Measurements from ENCODE around the gene IL24.
"Not testable (repeated sequence)": the region's sequence is repeated elsewhere in the genome, so short reads cannot be mapped to it uniquely, and the experiment has no call there.

IL24 gene

DNA sequence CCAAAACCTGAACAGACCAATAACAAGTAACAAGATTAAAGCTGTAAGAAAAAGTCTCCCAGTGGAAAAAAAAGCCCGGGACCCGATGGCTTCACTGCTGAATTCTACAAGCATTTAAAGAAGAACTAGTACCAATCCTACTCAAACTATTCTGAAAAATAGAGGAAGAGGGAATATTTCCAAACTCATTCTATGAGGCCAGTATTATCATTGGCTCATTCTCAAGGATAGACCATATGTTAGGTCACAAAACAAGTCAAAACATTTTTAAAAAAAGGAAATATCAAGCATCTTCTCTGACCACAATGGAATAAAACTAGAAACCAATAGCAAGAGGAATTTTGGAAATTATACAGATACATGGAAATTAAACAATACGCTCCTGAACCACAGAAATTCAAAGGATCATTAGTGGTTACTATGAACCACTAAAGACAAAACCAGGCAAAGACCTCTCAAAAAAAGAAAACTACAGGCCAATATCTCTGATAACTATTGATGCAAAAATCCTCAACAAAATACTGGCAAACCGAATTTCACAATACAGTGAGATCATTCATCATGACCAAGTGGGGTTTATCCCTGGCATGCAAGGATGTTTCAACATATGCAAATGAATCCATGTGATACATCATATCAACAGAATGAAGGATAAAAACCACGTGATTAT is 45.8 kb upstream of the IL24 start:
- Histone ChIP-seq H3K4me2 (ENCODE audit: insufficient read depth, low read length) (no peak overlapping the region), H3K9ac (ENCODE audit: low read depth, low read length) (no peak overlapping the region), H3K4me1 (ENCODE audit: insufficient read depth, low read length) (no peaks in the 10 kb centered on the region), H4K20me1 (ENCODE audit: insufficient read depth, low read length) (no peaks in the 10 kb centered on the region), H3K4me3 (ENCODE audit: low read depth in 1 of 2, low read length in 2 of 2) (no peak overlapping the region), H3K27ac (ENCODE audit: low read length) (no peak overlapping the region), H3K36me3 (ENCODE audit: insufficient read depth, low read length) (no peaks in the 10 kb centered on the region), H3K79me2 (ENCODE audit: insufficient read depth, low read length) (no peaks in the 10 kb centered on the region), H3K9me3 (ENCODE audit: insufficient read depth, low read length, severe bottlenecking) (no peaks in the 10 kb centered on the region), H3K27me3 (ENCODE audit: insufficient read depth, low read length, poor library complexity) (no peaks in the 10 kb centered on the region), H2AFZ (ENCODE audit: low read depth, low read length) (no peak overlapping the region)
- TF ChIP-seq EZH2 (IDR thresholded peaks at IDR 0.05; ENCODE audit: borderline replicate concordance, low read depth, low read length, severe bottlenecking): no peak
- no peak for TF ChIP-seq CTCF (IDR thresholded peaks at IDR 0.05; ENCODE audit: borderline replicate concordance, extremely low read depth, low read length, poor library complexity, severe bottlenecking)
- ATAC-seq (ENCODE audit: insufficient read depth, low read depth): no peak
- no peak for DNase-seq

DNA sequence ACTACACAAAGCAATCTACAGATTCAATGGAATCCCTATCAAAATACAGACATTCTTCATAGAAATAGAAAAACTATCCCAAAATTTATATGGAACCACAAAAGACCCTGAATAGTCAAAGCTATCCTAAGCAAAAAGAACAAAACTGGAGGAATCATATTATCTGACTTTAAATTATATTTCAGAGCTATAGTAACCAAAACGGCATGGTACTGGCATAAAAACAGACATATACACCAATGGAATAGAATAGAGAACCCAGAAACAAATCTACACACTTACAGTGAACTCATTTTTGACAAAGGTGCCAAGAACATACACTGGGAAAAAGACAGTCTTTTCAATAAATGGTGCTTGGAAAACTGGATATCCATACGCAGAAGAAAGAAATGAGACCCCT is 44.6 kb upstream of the IL24 start:
- H2AFZ ChIP-seq (ENCODE audit: low read depth, low read length); H3K4me2 ChIP-seq (ENCODE audit: insufficient read depth, low read length); DNase-seq; H3K27me3 ChIP-seq (ENCODE audit: insufficient read depth, low read length, poor library complexity); H3K4me3 ChIP-seq (ENCODE audit: low read depth in 1 of 2, low read length in 2 of 2); H4K20me1 ChIP-seq (ENCODE audit: insufficient read depth, low read length); H3K4me1 ChIP-seq (ENCODE audit: insufficient read depth, low read length); ATAC-seq (ENCODE audit: insufficient read depth, low read depth); H3K9me3 ChIP-seq (ENCODE audit: insufficient read depth, low read length, severe bottlenecking); H3K27ac ChIP-seq (ENCODE audit: low read length); H3K79me2 ChIP-seq (ENCODE audit: insufficient read depth, low read length); H3K36me3 ChIP-seq (ENCODE audit: insufficient read depth, low read length); H3K9ac ChIP-seq (ENCODE audit: low read depth, low read length): not testable (repeated sequence)

- not testable (repeated sequence) for H3K79me2 ChIP-seq (ENCODE audit: insufficient read depth, low read length); ATAC-seq (ENCODE audit: insufficient read depth, low read depth); DNase-seq; H3K4me3 ChIP-seq (ENCODE audit: low read depth in 1 of 2, low read length in 2 of 2); H3K27me3 ChIP-seq (ENCODE audit: insufficient read depth, low read length, poor library complexity); H2AFZ ChIP-seq (ENCODE audit: low read depth, low read length); H3K36me3 ChIP-seq (ENCODE audit: insufficient read depth, low read length); H3K4me2 ChIP-seq (ENCODE audit: insufficient read depth, low read length); H3K9me3 ChIP-seq (ENCODE audit: insufficient read depth, low read length, severe bottlenecking); H4K20me1 ChIP-seq (ENCODE audit: insufficient read depth, low read length); H3K4me1 ChIP-seq (ENCODE audit: insufficient read depth, low read length); H3K9ac ChIP-seq (ENCODE audit: low read depth, low read length); H3K27ac ChIP-seq (ENCODE audit: low read length)
These were observed 43.5 kb upstream of the IL24 start for GRCh38 chr1:206853696-206854095.

- Histone ChIP-seq H3K79me2 (ENCODE audit: insufficient read depth, low read length) (no peaks in the 10 kb centered on the region), H3K4me3 (ENCODE audit: low read depth in 1 of 2, low read length in 2 of 2) (no peak overlapping the region), H3K4me2 (ENCODE audit: insufficient read depth, low read length) (no peak overlapping the region), H4K20me1 (ENCODE audit: insufficient read depth, low read length) (no peaks in the 10 kb centered on the region), H3K27ac (ENCODE audit: low read length) (no peak overlapping the region), H3K4me1 (ENCODE audit: insufficient read depth, low read length) (peaks cover 4% of the 10 kb centered on the region; the same call in 1 of the 2 replicates), H3K9ac (ENCODE audit: low read depth, low read length) (no peak overlapping the region), H3K36me3 (ENCODE audit: insufficient read depth, low read length) (no peaks in the 10 kb centered on the region), H3K27me3 (ENCODE audit: insufficient read depth, low read length, poor library complexity) (no peaks in the 10 kb centered on the region), H2AFZ (ENCODE audit: low read depth, low read length) (no peak overlapping the region), H3K9me3 (ENCODE audit: insufficient read depth, low read length, severe bottlenecking) (no peaks in the 10 kb centered on the region)
- ATAC-seq (ENCODE audit: insufficient read depth, low read depth) (no peak), DNase-seq (no peak)
- TF ChIP-seq EZH2 (IDR thresholded peaks at IDR 0.05; ENCODE audit: borderline replicate concordance, low read depth, low read length, severe bottlenecking) (no peak), CTCF (IDR thresholded peaks at IDR 0.05; ENCODE audit: borderline replicate concordance, extremely low read depth, low read length, poor library complexity, severe bottlenecking) (no peak)
These were observed 42.7 kb upstream of the IL24 start for GRCh38 chr1:206854401-206855129.
